NCI-H1694 (cell line): ENCODE results near the gene PDYN.

ENCODE experiments used
- DNase-seq: peaks from one replicate; lab custom pipeline; 2025; lab: John Stamatoyannopoulos, UW

The PDYN gene

DNA sequence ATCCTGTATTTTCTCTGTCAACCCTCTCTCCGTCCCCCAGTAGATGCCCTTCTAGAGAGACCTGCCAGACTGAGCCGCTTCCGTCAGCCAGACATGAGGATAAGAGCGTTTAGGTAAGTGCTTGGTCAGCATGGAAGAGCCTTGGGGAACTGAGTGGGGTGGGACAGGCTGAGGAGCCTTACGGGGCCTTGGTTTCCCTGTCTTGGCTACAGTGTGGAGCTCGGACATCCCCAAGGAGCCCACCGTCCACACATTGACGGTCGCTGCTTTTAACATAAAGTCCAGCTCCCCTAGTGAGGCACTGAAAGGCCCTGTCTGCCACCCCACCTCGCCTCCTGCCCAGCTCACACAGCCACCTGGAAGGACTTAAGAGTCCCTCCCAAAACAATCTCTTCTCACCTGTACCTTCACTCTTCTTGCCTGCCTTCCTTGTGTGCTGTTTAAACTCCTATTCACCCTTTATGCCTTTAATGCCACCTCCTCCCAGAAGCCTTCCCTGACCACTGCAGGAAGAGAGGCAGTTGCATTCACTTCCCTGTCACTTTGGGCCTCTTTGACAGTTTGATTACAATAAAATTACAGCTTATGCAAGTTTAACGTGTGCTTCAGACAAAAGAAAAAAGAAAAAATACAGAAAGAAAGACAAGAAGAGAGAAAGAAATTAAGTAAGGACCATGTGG is 42.3 kb downstream of the PDYN start:
- no peak for DNase-seq

DNA sequence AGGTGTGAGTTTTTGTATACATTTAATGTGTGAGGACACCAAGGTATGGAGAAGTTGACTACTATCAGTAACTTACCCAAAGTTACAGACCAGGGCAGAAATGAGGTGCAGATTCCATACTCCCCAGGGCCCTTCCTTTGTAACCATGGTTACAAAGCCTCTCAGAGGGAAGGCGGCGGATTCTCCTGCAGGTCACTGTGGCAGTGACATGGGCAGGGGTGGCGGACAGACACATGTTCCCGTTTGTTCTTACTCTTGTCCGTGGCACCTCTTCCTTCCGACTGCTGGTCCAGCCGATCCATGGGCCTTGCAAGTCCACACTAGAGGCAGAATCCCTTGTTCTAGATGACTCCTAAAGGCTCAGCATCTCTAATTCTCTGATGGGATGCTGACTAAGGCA is 43.0 kb downstream of the PDYN start:
- no peak for DNase-seq

DNA sequence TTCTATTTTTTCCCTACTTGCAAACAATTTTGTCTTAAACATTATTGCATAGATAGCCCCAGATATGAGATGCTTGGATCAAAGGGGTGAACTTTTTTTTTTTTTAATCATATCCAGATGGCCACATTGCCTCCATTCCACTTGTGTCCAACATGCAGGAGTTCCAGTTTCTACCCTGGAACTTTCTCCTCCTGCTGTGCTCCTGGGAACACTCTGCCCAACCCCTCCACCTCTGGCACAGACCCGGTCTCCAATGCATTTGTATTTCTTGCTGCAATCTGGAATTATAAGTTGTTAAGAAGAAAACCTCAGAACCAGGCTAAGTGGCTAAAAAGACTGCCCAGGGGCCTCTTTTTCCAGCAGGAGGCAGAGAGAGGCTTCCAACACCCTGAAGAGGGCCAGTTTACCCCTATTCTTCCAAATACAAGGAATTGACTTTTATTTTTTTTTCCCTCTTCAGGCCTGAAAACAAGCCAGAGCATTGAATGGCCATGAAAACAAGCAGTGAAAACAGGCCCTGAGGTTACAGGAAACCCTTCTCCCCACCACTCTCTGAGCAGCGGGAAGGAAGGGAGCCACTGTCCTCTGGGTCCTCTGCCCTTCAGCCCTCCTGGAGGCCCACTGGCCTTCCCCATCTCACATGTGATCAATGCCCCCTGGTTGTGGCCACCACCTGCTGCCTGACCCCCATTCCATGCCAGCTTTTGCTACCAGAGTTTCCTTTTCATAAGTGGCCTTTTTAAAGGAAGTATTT is 44.3 kb downstream of the PDYN start:
- DNase-seq = no peak

DNA sequence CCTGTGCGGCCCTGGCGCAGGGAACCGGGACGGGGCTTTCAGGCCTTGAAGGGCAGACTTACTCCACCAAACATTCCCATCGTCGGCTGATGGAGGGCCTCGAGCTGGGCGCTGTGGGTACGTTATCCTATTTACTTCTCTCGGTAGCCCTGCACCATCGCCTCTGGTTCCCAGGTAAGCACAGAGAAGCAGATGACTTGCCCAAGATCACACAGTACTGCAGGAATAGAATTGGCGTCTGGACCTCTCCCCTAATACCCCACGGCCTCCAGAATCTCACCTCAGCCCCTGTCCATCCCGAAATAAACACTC is 46.4 kb downstream of the PDYN start:
- DNase-seq = no peak

DNA sequence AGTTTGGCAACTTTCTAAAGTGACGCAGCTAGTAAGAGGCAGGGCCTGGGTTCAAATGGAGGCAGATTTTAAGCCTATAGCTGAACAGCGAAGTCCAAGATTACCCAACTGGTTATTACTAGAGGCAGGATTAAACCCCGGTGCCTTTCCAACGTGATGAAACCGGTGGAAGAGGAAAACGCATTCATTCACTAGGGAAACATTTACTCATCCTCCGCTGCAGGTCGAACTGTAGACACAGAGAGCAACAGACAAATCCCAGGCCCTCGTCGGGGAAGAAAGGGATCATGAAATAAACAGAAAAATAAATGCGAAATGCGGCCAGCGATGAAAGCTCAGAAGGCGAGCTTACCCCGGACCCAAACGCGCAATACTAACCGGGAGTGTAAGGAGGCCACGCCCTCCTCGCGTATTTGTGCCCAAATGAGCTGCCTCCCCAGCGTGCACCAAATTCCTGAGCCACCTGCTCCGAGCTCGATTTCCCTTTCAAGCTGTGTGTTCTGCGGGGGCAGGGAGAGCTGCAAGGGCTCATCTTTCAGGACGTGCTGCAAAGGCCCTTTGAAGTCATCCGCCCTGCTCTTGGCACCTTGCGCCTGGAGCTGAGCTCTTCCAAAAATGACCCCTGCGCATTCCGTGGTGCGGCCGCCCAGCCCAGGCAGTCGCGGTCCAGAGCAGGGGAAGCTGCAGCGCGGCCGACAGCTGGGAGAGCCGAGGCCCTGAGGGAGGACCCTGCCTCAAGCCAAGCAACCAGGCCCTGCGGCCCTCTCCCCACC is 46.9 kb downstream of the PDYN start:
- DNase-seq = no peak

DNA sequence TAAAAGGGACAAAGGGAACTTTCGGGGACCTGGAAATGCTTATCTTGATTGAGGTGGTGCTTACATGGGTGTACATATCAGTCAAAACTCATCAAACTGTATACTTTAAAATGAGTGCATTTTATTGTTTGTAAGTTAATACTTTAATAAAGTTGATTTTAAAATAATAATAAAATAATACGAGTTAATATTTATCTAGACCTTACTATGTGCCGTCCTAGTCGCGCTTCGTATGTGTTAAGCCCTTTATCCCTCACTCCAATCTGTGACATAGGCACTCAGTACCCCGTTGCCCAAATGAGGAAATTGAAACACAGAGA is 47.5 kb downstream of the PDYN start:
- DNase-seq = no peak

DNA sequence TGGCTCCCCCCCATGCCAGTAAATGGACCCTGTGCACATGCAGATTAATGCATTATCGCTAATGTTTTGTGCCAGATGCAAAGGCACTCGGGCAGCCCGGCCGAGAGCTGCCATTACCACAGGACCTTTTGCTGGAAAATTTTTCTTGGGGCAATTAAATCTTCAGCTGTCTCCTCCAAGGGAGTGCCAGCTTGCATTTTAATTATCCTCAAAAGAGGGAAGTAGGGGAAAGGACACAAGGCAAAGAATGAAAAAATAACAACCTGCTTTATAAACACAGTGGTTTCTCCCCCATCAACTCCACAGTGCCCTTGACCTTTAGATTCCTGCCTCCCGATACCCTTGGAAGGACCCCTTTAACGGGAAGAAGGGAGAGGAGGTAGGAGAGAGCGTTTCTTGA is 48.2 kb downstream of the PDYN start:
- no peak for DNase-seq

DNA sequence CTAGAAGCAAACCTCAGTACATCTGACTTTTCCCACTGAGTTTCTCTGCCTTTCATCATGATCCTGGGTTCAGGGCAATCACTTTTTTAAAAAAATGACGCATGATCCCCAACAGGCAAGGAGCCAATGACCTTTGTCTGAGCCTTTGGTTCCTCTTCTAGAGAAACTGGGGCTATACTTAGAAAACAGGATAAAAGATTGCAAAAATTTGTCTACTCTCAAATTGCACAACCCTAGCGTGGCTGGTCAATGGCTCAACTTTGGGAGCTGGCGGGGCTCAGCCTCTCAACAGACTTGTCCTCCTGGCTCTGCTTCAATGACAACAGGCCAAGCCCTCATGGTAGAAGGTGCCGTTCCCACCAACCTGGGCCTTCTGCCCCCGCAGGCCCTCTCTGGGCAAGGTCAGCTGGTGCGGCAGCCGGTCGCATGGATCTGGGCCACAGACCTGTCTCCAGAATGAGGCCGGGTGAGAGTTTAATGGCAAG is 48.7 kb downstream of the PDYN start:
- DNase-seq = no peak

DNA sequence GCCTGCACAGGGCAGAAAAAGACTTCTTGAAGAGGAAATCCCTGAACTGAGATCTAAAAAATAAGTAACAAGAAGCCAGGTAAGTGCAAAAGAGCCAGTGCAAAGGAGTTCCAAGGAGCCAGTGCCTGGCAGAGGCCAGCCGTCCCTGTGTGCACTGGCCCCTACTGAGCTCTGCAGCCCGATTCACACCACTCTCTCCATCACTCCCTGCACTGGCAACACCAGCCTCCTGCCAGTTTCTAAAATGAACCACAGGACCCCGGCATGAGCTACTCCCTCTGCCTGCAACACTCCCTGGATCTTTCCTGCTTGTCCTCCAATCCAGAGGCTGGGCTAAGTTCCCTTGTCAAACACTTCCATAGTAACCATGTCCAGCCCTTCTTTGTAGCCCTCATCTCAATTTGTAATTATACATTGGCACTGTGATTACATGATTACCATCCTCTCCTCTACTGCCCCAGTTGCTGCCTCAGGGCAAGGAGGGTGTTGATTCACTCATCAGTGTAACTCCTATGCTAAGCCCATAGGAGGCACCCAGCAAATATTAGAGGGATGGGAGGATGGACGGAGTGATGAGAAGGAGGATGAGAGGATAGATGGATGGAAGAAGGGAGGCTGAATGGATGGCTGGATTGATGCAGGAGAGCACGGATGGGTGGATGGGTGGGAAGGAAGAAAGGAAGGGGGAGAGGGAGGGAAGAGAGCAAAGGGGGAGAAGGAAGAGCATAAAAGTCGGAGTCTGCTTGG is 49.3 kb downstream of the PDYN start:
- no peak for DNase-seq

DNA sequence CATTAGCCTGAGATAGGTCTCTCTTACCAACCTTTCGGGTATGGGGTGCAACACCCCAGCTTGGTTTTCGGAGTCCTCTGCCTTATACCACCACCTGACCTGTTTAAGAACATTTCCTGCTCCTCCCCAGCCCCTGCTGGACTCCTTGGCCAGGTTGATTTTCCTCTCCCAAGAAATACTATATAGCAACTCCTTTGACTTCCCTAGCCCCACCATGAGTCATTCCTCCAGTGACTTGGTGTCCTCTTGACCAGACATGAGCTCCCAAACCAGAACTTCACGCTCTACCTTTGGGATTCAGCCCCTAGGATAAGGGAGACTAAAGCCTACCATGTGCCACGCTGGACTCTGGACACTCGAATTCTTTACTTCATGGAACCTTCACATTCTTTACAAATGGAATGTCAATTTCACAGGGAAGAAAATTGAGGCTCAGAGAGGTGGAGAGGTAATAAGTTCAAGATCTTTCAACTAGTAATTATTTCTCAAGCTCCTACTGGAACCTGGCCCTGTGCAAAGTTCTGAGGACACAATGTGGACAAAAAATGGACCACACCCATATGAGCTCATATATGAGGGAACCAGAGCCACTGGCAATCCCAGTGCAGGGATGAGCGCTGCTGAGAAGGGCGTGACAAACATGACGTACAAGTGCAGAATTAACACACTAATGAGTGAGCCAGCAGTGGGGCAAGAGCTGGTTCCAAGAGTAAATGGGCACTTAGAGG is 50.4 kb downstream of the PDYN start:
- DNase-seq = no peak

DNA sequence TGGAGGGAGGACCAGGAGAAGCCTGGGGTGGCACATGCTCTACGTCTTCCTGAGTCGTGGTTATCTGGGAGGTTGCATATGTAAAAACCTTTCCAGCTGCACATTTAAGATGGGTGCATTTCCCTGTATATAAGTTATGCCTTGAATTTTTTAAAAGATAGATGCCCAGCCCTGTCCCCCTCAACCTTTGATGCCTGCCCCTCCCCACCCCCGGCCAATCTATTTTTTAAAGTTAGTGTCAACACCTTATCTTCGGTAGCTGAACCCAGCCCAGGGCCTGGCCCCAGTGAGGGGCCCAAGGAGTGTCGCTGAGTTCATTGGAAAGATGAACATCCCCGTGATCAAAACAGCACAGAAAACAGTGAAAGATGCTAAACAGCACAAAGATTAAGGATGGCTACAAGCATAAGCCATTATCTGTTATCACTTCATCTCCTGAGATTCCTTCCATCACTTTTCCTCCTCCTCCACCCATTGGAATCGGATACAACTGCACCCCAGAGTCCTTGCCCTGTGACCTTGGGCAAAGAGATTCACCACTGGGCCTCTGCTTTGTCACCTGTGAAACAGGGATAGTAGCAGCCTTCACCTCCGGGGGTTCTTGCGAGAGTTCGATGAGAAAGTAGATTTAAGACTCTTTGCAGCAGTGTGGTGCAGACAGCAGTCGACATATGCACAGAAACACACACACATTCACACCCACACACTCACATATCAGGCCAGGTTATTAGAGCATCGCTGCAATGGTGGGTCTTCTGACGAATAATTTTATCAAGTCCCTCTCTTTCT is 51.2 kb downstream of the PDYN start:
- no peak for DNase-seq

DNA sequence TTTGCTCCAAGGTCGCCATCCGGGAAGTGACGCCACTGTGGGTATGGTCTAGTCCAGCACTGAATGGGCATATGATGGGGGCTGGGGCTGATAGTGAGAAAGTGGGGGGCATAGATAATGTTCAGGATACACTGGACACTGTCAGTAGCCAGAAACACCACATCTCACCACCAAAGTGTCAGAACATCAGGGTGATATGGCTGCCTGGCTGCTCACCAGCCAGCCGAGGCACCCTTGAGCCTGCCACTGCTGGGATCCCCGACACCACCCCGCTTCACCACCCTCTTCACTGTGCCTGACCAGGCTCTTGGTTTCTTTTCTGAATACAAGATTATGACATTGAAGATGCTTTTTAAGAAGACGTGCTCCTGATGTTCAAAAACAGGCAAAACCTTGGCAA is 51.8 kb downstream of the PDYN start:
- DNase-seq = no peak

DNA sequence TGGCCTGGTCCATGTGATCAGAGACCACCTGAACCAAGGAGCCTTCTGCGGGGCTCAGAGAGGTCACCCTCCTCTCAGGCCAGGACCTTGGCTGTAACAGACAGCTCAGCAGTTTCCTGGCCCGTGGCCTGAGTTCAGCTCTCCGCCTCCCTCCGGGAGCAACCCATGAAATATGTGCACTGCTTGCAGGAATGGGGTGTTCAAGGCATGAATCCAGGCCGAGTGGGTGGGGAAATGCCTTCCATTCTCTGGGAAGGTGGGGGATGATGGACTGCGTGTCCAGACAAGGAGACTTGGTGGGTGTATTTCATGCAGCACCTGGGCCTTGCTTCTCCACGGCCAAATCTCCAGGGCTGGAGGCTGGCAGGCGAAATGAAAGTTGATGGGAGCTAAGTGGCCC is 52.6 kb downstream of the PDYN start:
- no peak for DNase-seq

DNA sequence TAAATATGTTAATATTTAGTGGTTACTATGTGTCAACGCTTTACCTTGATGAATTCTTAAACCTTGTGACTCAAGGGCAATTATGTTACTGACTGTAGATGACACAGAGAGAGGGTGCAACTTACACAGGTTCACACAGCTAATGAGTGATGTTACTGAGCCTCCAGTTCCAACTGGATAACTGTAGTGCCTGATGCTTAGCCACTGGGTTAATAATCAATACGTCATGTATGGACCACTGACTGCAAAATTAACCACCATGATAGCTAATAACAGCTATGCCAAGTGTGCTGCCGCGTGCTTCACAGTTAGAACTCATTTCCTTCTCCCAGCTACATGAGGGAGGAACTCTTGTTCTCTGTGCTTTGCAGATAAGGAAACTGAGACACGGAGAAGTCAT is 53.3 kb downstream of the PDYN start:
- DNase-seq = no peak

DNA sequence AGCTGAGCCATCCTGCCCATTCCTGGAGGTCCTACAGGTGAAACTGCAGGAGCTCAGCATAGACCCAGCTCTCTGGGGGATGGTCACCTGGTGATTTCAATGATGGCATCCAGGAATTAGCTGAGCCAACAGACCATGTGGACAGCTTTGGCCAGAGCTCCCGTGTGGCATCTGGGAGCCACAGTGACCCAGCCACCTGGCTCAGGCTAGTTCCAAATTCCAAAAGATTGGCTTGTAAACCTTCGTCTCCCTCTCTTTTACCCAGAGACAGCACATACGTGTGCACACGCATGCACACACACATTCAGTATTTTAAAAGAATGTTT is 54.6 kb downstream of the PDYN start:
- DNase-seq = no peak

DNA sequence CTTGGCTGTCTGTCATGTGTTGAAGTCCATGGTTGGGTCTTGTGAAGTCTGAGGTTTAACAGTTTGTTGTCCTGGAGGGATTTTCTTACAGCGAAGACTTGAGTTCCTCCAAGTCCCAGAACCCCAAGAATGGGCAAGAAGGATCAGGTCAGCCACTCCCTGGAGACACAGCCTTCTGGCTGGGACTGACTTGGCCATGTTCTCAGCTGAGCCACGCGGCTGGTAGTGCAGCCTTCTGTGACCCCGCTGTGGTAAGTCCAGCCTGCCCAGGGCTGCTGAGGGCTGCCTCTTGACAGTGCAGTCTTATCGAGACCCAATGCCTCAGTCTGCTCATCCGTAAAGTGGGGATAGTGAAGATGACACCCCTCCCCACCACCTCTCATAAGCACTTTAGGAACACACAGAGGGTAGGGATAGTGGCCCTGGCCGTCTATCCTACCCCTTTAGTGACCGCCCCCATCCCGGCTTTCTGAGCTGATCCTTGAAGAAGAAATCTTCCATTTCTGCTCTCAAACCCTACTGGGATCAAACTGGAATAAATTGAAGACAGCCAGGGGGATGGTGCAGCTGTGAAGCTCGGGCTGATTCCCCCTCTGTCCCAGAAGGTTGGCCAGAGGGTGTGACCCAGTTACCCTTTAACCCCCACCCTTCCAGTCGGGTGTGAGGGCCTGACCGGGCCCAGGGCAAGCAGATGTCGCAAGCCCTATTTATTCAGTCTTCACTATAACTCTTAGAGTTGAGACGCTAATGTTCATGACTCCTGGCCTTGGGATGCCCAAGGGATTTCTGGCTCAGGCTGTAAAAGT is 55.2 kb downstream of the PDYN start:
- no peak for DNase-seq

DNA sequence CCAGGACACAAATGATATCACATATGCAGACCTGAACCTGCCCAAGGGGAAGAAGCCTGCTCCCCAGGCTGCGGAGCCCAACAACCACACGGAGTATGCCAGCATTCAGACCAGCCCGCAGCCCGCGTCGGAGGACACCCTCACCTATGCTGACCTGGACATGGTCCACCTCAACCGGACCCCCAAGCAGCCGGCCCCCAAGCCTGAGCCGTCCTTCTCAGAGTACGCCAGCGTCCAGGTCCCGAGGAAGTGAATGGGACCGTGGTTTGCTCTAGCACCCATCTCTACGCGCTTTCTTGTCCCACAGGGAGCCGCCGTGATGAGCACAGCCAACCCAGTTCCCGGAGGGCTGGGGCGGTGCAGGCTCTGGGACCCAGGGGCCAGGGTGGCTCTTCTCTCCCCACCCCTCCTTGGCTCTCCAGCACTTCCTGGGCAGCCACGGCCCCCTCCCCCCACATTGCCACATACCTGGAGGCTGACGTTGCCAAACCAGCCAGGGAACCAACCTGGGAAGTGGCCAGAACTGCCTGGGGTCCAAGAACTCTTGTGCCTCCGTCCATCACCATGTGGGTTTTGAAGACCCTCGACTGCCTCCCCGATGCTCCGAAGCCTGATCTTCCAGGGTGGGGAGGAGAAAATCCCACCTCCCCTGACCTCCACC is 56.4 kb downstream of the PDYN start:
- DNase-seq = no peak

DNA sequence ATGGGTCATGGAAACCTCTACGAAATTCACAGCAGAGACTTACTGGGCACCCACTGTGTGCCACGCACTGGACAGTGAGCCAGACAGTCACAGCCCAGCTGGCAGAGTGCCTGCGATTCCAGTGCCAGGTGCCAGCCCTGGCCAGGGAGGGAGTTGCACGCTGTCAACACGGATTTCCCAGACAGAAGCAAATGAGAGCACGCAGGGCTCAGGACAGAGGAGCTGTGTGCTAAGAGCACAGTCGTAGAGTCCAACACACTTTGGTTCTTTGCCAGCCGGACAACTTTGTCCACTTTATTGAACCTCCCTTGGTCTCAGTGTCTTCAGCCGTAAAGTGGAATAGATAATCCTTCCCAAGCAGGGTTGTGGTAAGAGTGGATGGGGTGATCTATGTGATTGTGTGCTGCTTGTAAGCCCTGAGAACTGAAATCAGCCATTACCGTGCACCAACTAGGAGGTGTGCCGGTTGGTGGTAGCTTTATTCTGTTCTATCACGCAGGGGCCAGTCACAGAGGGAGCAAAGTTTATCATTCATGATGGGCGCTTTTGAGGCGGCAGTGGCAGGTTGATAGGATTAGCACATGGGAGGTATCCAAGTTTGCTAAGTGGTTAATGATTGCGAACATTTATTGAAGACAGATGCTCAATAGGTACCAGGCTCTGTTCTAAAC is 58.0 kb downstream of the PDYN start:
- DNase-seq = no peak
